HCT116 (cell line): ENCODE results near the gene P4HA1. TPM values are rescaled to one million over a fixed set of nuclear protein-coding genes. Genes with fewer than 3 reads are reported as not detected.

Source experiments
- ATAC-seq: fragments of 200-7000 bp; cut with Tn5 transposase; 2 replicates; pipeline ENCODE4 v1.9.1; 2020; ENCODE audit warnings: mild to moderate bottlenecking, moderate library complexity
- BruUV-seq: library from RNA; stranded (reverse); fragments of 400-500 nt; replicated peaks from 2 replicates; lab custom pipeline; 2021; lab: Mats Ljungman, UMichigan
- CTCF ChIA-PET: fragments of 300-600 bp; sonication (Branson Sonifier 250); formaldehyde crosslinking; loops from one replicate; lab custom pipeline; 2021; ENCODE audit warnings: antibody characterized with exemption; lab: Charles Lee
- POLR2A ChIA-PET: fragments of 300-600, 350-600 bp; sonication (Branson Sonifier 250); formaldehyde crosslinking; loops from one replicate; lab custom pipeline; 2021; ENCODE audit warnings: antibody characterized with exemption; lab: Charles Lee
- RAD21 ChIA-PET, 2 experiments: fragments of 300-600 bp; sonication (Branson Sonifier 250); formaldehyde crosslinking; loops; one replicate each; lab custom pipeline; 2023; ENCODE audit warnings: low total read pairs in 2 of 2; ENCODE audit not compliant: uncharacterized antibody in 2 of 2, unreplicated experiment in 2 of 2, low non-redundant PET in 1 of 2; lab: Charles Lee
- DNase-seq: peaks from one replicate; pipeline ENCODE4 v3.0.0-alpha.2; 2010; ENCODE audit warnings: low read depth, low spot score
- H2AFZ ChIP-seq: fragments of 200-600 bp; shearing (Covaris generic), sonication (generic); 2 replicates; pipeline ENCODE4 v1.6.1; 2017; ENCODE audit warnings: low read depth, mixed run types, mixed read lengths, antibody characterized with exemption, low read length; ENCODE audit not compliant: poor library complexity, severe bottlenecking
- H3K27ac ChIP-seq: 2 replicates; pipeline ENCODE4 v1.5.1; 2012; ENCODE audit warnings: low read depth, low read length
- H3K27me3 ChIP-seq: fragments of 200-600 bp; sonication (generic); 2 replicates; pipeline ENCODE4 v1.6.1; 2016; ENCODE audit warnings: mixed run types, low read length, mixed read lengths; ENCODE audit not compliant: insufficient read depth
- H3K36me3 ChIP-seq, 2 experiments: fragments of 200-500 bp in 1 of 2; fragments of 200-600 bp in 1 of 2; sonication (Bioruptor generic) in 1 of 2; sonication (generic) in 1 of 2; 2 replicates each; pipeline versions ENCODE4 v1.5.1 to v1.6.1; 2014 to 2016; ENCODE audit warnings: low read length in 2 of 2, inconsistent platforms in 1 of 2, mixed read lengths in 1 of 2, mixed run types in 1 of 2; ENCODE audit not compliant: insufficient read depth in 2 of 2, control insufficient read depth in 1 of 2
- H3K4me1 ChIP-seq, 2 experiments: fragments of 200-600 bp in 1 of 2; sonication (generic) in 1 of 2; 2 replicates each; pipeline versions ENCODE4 v1.5.1 to v1.6.1; 2012 to 2017; ENCODE audit warnings: low read length in 2 of 2, inconsistent platforms in 1 of 2, mild to moderate bottlenecking in 1 of 2, mixed read lengths in 1 of 2, mixed run types in 1 of 2, moderate library complexity in 1 of 2; ENCODE audit not compliant: insufficient read depth in 2 of 2, control insufficient read depth in 1 of 2
- H3K4me2 ChIP-seq: fragments of 200-600 bp; sonication (generic); 2 replicates; pipeline ENCODE4 v1.6.1; 2017; ENCODE audit warnings: mixed run types, low read length, mixed read lengths
- H3K4me3 ChIP-seq, 2 experiments: fragments of 200-600 bp in 1 of 2; sonication (generic) in 1 of 2; replicated peaks in 1 of 2; 2 replicates each; pipeline ENCODE4 v1.5.1; 2011 to 2016; ENCODE audit warnings: low read length in 2 of 2, control low read depth in 1 of 2, low read depth in 1 of 2, mild to moderate bottlenecking in 1 of 2, mixed read lengths in 1 of 2, mixed run types in 1 of 2
- H3K79me2 ChIP-seq: fragments of 200-600 bp; sonication (generic); 2 replicates; pipeline ENCODE4 v1.6.1; 2017; ENCODE audit warnings: mild to moderate bottlenecking, mixed run types, low read length, moderate library complexity, mixed read lengths; ENCODE audit not compliant: insufficient read depth
- H3K9ac ChIP-seq: fragments of 200-600 bp; sonication (generic); 2 replicates; pipeline ENCODE4 v1.6.1; 2016; ENCODE audit warnings: low read length, mixed read lengths
- H3K9me2 ChIP-seq: fragments of 200-600 bp; sonication (generic), shearing (Covaris generic); 2 replicates; pipeline ENCODE4 v1.6.1; 2017; ENCODE audit warnings: mixed run types, mild to moderate bottlenecking, moderate library complexity; ENCODE audit not compliant: insufficient read depth
- H3K9me3 ChIP-seq, 2 experiments: fragments of 200-500 bp in 1 of 2; fragments of 200-600 bp in 1 of 2; sonication (Bioruptor generic) in 1 of 2; sonication (generic) in 1 of 2; 2 replicates each; pipeline ENCODE4 v1.6.1; 2014 to 2017; ENCODE audit warnings: low read length in 2 of 2, mixed read lengths in 2 of 2, inconsistent platforms in 1 of 2, low read depth in 1 of 2, mild to moderate bottlenecking in 1 of 2, mixed run types in 1 of 2, moderate library complexity in 1 of 2; ENCODE audit not compliant: control insufficient read depth in 1 of 2, insufficient read depth in 1 of 2
- H4K20me1 ChIP-seq: fragments of 200-600 bp; sonication (generic), shearing (Covaris generic); 2 replicates; pipeline ENCODE4 v1.6.1; 2017; ENCODE audit warnings: mixed run types, mild to moderate bottlenecking, moderate library complexity; ENCODE audit not compliant: insufficient read depth
- CBX3 ChIP-seq: IDR thresholded peaks from 2 replicates; pipeline ENCODE4 v1.6.1; 2012; ENCODE audit warnings: low read depth
- CEBPB ChIP-seq: IDR thresholded peaks from 2 replicates; pipeline ENCODE4 v1.6.1; 2012; ENCODE audit warnings: low read depth
- EGR1 ChIP-seq: IDR thresholded peaks from 2 replicates; pipeline ENCODE4 v1.6.1; 2012; ENCODE audit warnings: low read depth
- ELF1 ChIP-seq: IDR thresholded peaks from 2 replicates; pipeline ENCODE4 v1.6.1; 2012; ENCODE audit warnings: low read depth, borderline replicate concordance
- EZH2phosphoT487 ChIP-seq: fragments of 200-600 bp; IDR thresholded peaks from 2 replicates; pipeline ENCODE4 v1.6.1; 2018; ENCODE audit warnings: antibody characterized with exemption, borderline replicate concordance
- POLR2AphosphoS5 ChIP-seq: IDR thresholded peaks from 2 replicates; pipeline ENCODE4 v1.6.1; 2011; ENCODE audit warnings: mild to moderate bottlenecking, low read depth, low read length, moderate library complexity
- RAD21 ChIP-seq: IDR thresholded peaks from 2 replicates; pipeline ENCODE4 v1.6.1; 2012; ENCODE audit warnings: low read depth, mild to moderate bottlenecking
- SIN3A ChIP-seq: IDR thresholded peaks from 2 replicates; pipeline ENCODE4 v1.6.1; 2012; ENCODE audit warnings: low read depth
- SRF ChIP-seq: IDR thresholded peaks from 2 replicates; pipeline ENCODE4 v1.6.1; 2012; ENCODE audit warnings: low read depth
- YY1 ChIP-seq: IDR thresholded peaks from 2 replicates; pipeline ENCODE4 v1.6.1; 2011; ENCODE audit warnings: low read length, low read depth, moderate library complexity, mild to moderate bottlenecking; ENCODE audit not compliant: insufficient replicate concordance; ENCODE audit errors: extremely low read depth
- ZFX ChIP-seq: fragments of 450-650 bp; IDR thresholded peaks from 2 replicates; pipeline ENCODE4 v1.6.1; 2017
- intact Hi-C: fragments of 100-400 bp; cut with micrococcal nuclease; formaldehyde crosslinking; loops from 2 replicates; pipeline ENCODE4 v1.10.0; 2022
- total RNA-seq: library from RNA; stranded (reverse); gene quantifications from one replicate; pipeline ENCODE4 v1.2.1, GENCODE V29; 2021; ENCODE audit not compliant: unreplicated experiment
- TF ChIP-seq, protein P1 (sequence below), 3 experiments: fragments of 200-600 bp in 1 of 3; sonication (generic) in 1 of 3; IDR thresholded peaks in 2 of 3; conservative IDR thresholded peaks in 1 of 3; 2 replicates each; pipeline ENCODE4 v1.5.1; 2012 to 2017; ENCODE audit warnings: low read depth in 2 of 3, low read length in 2 of 3, antibody characterized with exemption in 1 of 3, borderline replicate concordance in 1 of 3, control low read depth in 1 of 3, mild to moderate bottlenecking in 1 of 3, mixed read lengths in 1 of 3, mixed run types in 1 of 3, moderate library complexity in 1 of 3; ENCODE audit not compliant: insufficient read depth in 1 of 3
- TF ChIP-seq, protein P2 (sequence below): IDR thresholded peaks from 2 replicates; pipeline ENCODE4 v1.6.1; 2012
- TF ChIP-seq, protein P3 (sequence below): IDR thresholded peaks from 2 replicates; pipeline ENCODE4 v1.6.1; 2011; ENCODE audit warnings: mild to moderate bottlenecking, low read length, moderate library complexity; ENCODE audit not compliant: insufficient replicate concordance; ENCODE audit errors: extremely low read depth
- TF ChIP-seq, protein P4 (sequence below): IDR thresholded peaks from 2 replicates; pipeline ENCODE4 v1.6.1; 2012

Gene P4HA1
- total RNA-seq, 1 experiment from 2014 or later, result 49.7 TPM

DNA sequence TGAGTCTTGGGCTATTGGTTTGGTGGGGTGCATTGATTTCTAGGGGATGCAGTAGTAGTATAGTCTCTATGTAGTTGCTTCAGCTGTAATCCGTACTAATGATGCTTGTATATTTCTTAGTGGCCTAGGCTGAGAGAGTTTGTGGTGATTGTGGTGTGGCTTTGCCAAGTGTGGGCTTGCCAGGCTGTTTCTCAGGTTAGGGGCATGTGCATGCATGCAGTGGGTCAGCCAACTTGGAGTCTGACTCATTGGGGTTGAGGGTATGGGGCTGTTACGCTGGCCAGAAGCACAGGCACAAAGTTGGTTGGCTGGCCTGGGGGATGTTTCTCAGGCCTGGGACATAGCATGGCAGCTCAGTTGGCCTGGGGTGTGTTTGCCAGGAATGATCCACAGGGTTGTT, 116.3 kb downstream of the P4HA1 start:
- ChIA-PET RAD21 (no interaction called here), CTCF (no interaction called here), POLR2A (no interaction called here)
- H3K79me2 ChIP-seq, result no peaks in the 10 kb centered on the region
- no TSS peak for BruUV-seq
- H3K9ac ChIP-seq, result no peak overlapping the region
- H2AFZ ChIP-seq, result no peak overlapping the region
- peaks cover 7 to 12% of the 10 kb centered on the region in 2 experiments; a peak in 3 of 4 replicates for H3K9me3 ChIP-seq
- H3K4me3 ChIP-seq, result no peak overlapping the region
- no peaks in the 10 kb centered on the region for H3K36me3 ChIP-seq
- no peaks in the 10 kb centered on the region for H3K9me2 ChIP-seq
- DNase-seq (no peak), ATAC-seq (no peak)
- no peaks in the 10 kb centered on the region for H3K27me3 ChIP-seq
- no peak overlapping the region for H3K4me2 ChIP-seq
- no peaks in the 10 kb centered on the region for H4K20me1 ChIP-seq
- TF ChIP-seq SRF (no peak), CBX3 (no peak), ZFX (no peak), EZH2phosphoT487 (no peak), SIN3A (no peak), POLR2AphosphoS5 (no peak), YY1 (no peak), EGR1 (no peak), CEBPB (no peak), ELF1 (no peak), RAD21 (no peak)
- TF ChIP-seq, protein P1, sequence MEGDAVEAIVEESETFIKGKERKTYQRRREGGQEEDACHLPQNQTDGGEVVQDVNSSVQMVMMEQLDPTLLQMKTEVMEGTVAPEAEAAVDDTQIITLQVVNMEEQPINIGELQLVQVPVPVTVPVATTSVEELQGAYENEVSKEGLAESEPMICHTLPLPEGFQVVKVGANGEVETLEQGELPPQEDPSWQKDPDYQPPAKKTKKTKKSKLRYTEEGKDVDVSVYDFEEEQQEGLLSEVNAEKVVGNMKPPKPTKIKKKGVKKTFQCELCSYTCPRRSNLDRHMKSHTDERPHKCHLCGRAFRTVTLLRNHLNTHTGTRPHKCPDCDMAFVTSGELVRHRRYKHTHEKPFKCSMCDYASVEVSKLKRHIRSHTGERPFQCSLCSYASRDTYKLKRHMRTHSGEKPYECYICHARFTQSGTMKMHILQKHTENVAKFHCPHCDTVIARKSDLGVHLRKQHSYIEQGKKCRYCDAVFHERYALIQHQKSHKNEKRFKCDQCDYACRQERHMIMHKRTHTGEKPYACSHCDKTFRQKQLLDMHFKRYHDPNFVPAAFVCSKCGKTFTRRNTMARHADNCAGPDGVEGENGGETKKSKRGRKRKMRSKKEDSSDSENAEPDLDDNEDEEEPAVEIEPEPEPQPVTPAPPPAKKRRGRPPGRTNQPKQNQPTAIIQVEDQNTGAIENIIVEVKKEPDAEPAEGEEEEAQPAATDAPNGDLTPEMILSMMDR (IDR thresholded peaks at IDR 0.05 in 2 of 3, conservative IDR thresholded peaks at IDR 0.05 in 1 of 3; ENCODE audit: borderline replicate concordance in 1 of 3, insufficient read depth in 1 of 3, low read depth in 2 of 3, low read length in 2 of 3), result no peak
- TF ChIP-seq, protein P2, sequence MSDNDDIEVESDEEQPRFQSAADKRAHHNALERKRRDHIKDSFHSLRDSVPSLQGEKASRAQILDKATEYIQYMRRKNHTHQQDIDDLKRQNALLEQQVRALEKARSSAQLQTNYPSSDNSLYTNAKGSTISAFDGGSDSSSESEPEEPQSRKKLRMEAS, result no peak
- TF ChIP-seq, protein P3, sequence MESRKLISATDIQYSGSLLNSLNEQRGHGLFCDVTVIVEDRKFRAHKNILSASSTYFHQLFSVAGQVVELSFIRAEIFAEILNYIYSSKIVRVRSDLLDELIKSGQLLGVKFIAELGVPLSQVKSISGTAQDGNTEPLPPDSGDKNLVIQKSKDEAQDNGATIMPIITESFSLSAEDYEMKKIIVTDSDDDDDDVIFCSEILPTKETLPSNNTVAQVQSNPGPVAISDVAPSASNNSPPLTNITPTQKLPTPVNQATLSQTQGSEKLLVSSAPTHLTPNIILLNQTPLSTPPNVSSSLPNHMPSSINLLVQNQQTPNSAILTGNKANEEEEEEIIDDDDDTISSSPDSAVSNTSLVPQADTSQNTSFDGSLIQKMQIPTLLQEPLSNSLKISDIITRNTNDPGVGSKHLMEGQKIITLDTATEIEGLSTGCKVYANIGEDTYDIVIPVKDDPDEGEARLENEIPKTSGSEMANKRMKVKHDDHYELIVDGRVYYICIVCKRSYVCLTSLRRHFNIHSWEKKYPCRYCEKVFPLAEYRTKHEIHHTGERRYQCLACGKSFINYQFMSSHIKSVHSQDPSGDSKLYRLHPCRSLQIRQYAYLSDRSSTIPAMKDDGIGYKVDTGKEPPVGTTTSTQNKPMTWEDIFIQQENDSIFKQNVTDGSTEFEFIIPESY, result no peak
- TF ChIP-seq, protein P4, sequence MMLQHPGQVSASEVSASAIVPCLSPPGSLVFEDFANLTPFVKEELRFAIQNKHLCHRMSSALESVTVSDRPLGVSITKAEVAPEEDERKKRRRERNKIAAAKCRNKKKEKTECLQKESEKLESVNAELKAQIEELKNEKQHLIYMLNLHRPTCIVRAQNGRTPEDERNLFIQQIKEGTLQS, result no peak
- TF ChIP-seq, all 23 proteins: peak for 0
- no peak overlapping the region for H3K27ac ChIP-seq
- intact Hi-C loops, result no loop called here
- no peaks in the 10 kb centered on the region for H3K4me1 ChIP-seq
